GM20000 (cell line): ENCODE results near the gene SPOCK1.

ENCODE experiments used
- DNase-seq: peaks from one replicate; pipeline ENCODE4 v3.0.0; 2012; ENCODE audit warnings: low spot score
- CTCF ChIP-seq: IDR thresholded peaks from 2 replicates; pipeline ENCODE4 v1.5.1; 2012; ENCODE audit warnings: mild to moderate bottlenecking, control low read depth; ENCODE audit errors: extremely low read depth, missing control alignments

SPOCK1 gene

GRCh38 chr5:137332296-137332695 is 166.8 kb downstream of the SPOCK1 start:
- DNase-seq, result no peak
- no peak for TF ChIP-seq CTCF

- no peak for DNase-seq
- TF ChIP-seq CTCF, result no peak
Measured at GRCh38 chr5:137329586-137330296, 169.4 kb downstream of the SPOCK1 start.

- no peak for TF ChIP-seq CTCF
- DNase-seq, result no peak
Measured at GRCh38 chr5:137328991-137329390, 170.1 kb downstream of the SPOCK1 start.

GRCh38 chr5:137328463-137328862 is 170.7 kb downstream of the SPOCK1 start:
- no peak for TF ChIP-seq CTCF
- no peak for DNase-seq

GRCh38 chr5:137325721-137326120 is 173.4 kb downstream of the SPOCK1 start:
- DNase-seq, result no peak
- no peak for TF ChIP-seq CTCF

GRCh38 chr5:137320056-137321045 is 178.8 kb downstream of the SPOCK1 start:
- peak; percentile 58 for DNase-seq
- peak; percentile 40 for TF ChIP-seq CTCF

- DNase-seq, result no peak
- TF ChIP-seq CTCF, result no peak
Measured at GRCh38 chr5:137318027-137318426, 181.1 kb downstream of the SPOCK1 start.
